ENCODE measurements around the gene MYO7A. TPM values are rescaled to one million over a fixed set of nuclear protein-coding genes. Genes with fewer than 3 reads are reported as not detected.

MYO7A gene
- total and polyA plus RNA-seq, 2 of the 8 experiments (the other 6 are each of a cell fraction or from before 2014, with no cell fraction given) = 1.5 to 1.9 TPM

- Histone ChIP-seq H3K23ac (ENCODE audit: insufficient read length) (no peak overlapping the region), H3K18ac (ENCODE audit: extremely low read depth, low read length) (no peak overlapping the region), H2BK12ac (ENCODE audit: low read depth, low read length) (peak overlapping the region; percentile 55; the same call in 1 of the 2 replicates), H2BK5ac (ENCODE audit: low read depth, low read length) (no peak overlapping the region), H3K27ac (ENCODE audit: low read depth, low read length) (no peak overlapping the region), H3K56ac (replicated peaks; ENCODE audit: insufficient read length, low read depth, low read length) (no peak overlapping the region), H3K4me3 (ENCODE audit: extremely low read depth in 1 of 4, insufficient read depth in 2 of 4, low read depth in 3 of 4, low read length in 4 of 4) (no peak overlapping the region), H3K79me1 (ENCODE audit: low read depth, low read length) (no peaks in the 10 kb centered on the region), H2AK5ac (ENCODE audit: low read depth, low read length) (no peak overlapping the region), H2AFZ (ENCODE audit: low read length) (no peak overlapping the region), H4K20me1 (replicated peaks in 1 of 2; ENCODE audit: control insufficient read depth in 1 of 2, insufficient read depth in 2 of 2, low read length in 2 of 2) (no peaks in the 10 kb centered on the region), H4K91ac (replicated peaks; ENCODE audit: insufficient read length, low read length) (no peak overlapping the region), H4K8ac (ENCODE audit: extremely low read depth, insufficient read depth, low read length) (0 out of 2 replicates have a peak overlapping the region, but pooled peaks have one; percentile 17), H3K9me3 (ENCODE audit: insufficient read depth in 2 of 2, low read depth in 1 of 2, low read length in 1 of 2) (no peaks in the 10 kb centered on the region), H2BK15ac (ENCODE audit: low read length) (no peak overlapping the region), H3K4ac (replicated peaks; ENCODE audit: insufficient read length, low read depth, low read length) (peak overlapping the region; percentile 16), H4K5ac (ENCODE audit: insufficient read length, low read depth, low read length) (no peak overlapping the region), H3K23me2 (ENCODE audit: low read depth, low read length) (no peaks in the 10 kb centered on the region), H3K4me2 (ENCODE audit: insufficient read depth in 1 of 2, low read depth in 2 of 2, low read length in 2 of 2) (no peak overlapping the region), H3K27me3 (replicated peaks in 1 of 4; ENCODE audit: control insufficient read depth in 3 of 4, extremely low read depth in 1 of 4, insufficient read depth in 3 of 4, low read length in 3 of 4) (no peaks in the 10 kb centered on the region), H3K4me1 (replicated peaks in 1 of 4; ENCODE audit: control insufficient read depth in 3 of 4, insufficient read depth in 4 of 4, low read length in 3 of 4) (peaks cover 0 to under 1% (median 0%) of the 10 kb centered on the region in 4 experiments; a peak in 1 of 7 replicates), H3K79me2 (ENCODE audit: control insufficient read depth in 1 of 2, insufficient read depth in 2 of 2, low read length in 2 of 2) (no peaks in the 10 kb centered on the region), H3K9ac (replicated peaks in 1 of 4; ENCODE audit: extremely low read depth in 1 of 4, low read depth in 3 of 4, low read length in 3 of 4) (no peak overlapping the region), H3K14ac (ENCODE audit: insufficient read length) (no peak overlapping the region), H2BK20ac (ENCODE audit: low read length) (no peak overlapping the region), H3K36me3 (ENCODE audit: control insufficient read depth in 2 of 4, insufficient read depth in 4 of 4, low read length in 3 of 4) (no peaks in the 10 kb centered on the region), H2BK120ac (replicated peaks; ENCODE audit: low read depth, low read length) (no peak overlapping the region)
- CTCF ChIA-PET (ENCODE audit: partially characterized antibody) = interaction anchor here (0.6 to 19.1 kb wide), 10 partner anchors 7 to 118 kb away, joined by 3 to 297 read pairs (median 14); partner anchors contain the start of gene MYO7A
- no peak for DNase-seq (ENCODE audit: low read depth in 1 of 2, low spot score in 2 of 2)
- FAIRE-seq = no peak
- 98% methylated on average over 3 of the region's 3 CpGs; no CpG with 5 or more reads in 1 of the 2 experiments for WGBS, 2 experiments (ENCODE audit: extremely low coverage in 1 of 2, insufficient coverage in 1 of 2, insufficient read length in 1 of 2, insufficient replicate concordance in 2 of 2, low coverage in 1 of 2, low lambda C conversion rate in 2 of 2, missing lambda C conversion rate in 1 of 2)
- POLR2A ChIA-PET (ENCODE audit: partially characterized antibody) = interaction anchor here (1.0 to 1.8 kb wide), 2 partner anchors 66 to 383 kb away, joined by 3 to 4 read pairs; no protein-coding TSS in a partner anchor
- TF ChIP-seq CREB1 (IDR thresholded peaks at IDR 0.05) = no peak
- no peak for TF ChIP-seq RBBP5 (IDR thresholded peaks at IDR 0.05; ENCODE audit: borderline replicate concordance, low read depth, low read length)
- TF ChIP-seq JUND (IDR thresholded peaks at IDR 0.05; ENCODE audit: low read length) = no peak
- no peak for TF ChIP-seq CBX8 (IDR thresholded peaks at IDR 0.05; ENCODE audit: borderline replicate concordance, low read depth, low read length)
- no peak for TF ChIP-seq CTCF (IDR thresholded peaks at IDR 0.05; ENCODE audit: control extremely low read depth in 1 of 3, insufficient read depth in 1 of 3, low read depth in 1 of 3, low read length in 3 of 3)
- TF ChIP-seq TAF7 (optimal IDR thresholded peaks at IDR 0.05; ENCODE audit: borderline replicate concordance, low read depth, low read length) = no peak
- no peak for TF ChIP-seq USF2 (IDR thresholded peaks at IDR 0.05; ENCODE audit: low read length)
- no peak for TF ChIP-seq POU5F1 (IDR thresholded peaks at IDR 0.05; ENCODE audit: low read depth, low read length)
- no peak for TF ChIP-seq SIX5 (IDR thresholded peaks at IDR 0.05; ENCODE audit: low read depth, low read length)
- TF ChIP-seq SAP30 (IDR thresholded peaks at IDR 0.05; ENCODE audit: insufficient read depth, insufficient replicate concordance, low read length) = no peak
Measured at GRCh38 chr11:77107950-77108349, 20.1 kb upstream of the MYO7A start.
